HG03097 (cell line): ENCODE data around the gene FBN2.
"Not testable (repeated sequence)": the region's sequence is repeated elsewhere in the genome, so short reads cannot be mapped to it uniquely, and the experiment has no call there.

Experiments used
- ATAC-seq: cut with Tn5 transposase; IDR thresholded peaks from one replicate; pipeline ENCODE4 v1.9.1; 2021; ENCODE audit not compliant: unreplicated experiment, low FRiP score

The FBN2 gene

DNA sequence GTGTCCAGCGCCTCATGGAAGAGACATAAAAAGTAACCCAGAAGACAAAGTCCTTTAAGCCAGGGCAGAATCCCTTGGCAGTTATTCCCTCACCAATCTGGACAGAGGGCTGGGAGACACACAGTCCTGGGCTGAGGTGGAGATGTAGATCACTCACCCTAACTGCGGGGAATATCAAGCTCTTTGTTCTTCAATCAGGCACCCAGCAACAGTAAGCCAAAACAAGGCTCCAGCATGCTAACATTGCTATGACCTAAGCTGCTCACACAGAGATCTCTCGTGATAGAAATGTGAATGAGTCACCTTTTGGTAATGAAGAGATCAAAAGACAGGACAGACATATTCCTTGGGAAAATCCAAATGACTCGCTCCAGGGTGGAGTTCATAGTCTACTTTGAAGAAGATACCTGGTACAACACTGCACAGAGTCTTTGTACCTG, 101.3 kb downstream of the FBN2 start:
- no peak for ATAC-seq

DNA sequence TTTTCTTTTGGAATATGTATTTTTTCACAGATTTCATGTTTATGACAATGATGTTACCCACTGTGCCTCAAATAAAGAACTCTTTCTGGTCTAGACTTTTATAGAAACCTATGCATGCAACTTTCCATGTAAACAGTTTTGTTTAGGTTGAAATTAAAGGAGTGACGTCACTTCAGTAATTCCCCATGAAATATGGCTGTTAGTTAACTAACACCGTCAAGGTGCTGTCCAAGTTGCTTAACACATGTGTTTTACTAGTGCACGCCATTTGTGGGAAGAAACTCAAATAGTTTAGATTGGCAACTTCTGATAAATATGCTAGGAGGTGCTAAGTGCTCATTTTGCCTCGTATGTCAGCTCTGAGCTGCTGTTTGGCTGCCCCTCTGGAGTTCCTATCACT, 102.2 kb downstream of the FBN2 start:
- ATAC-seq = no peak

DNA sequence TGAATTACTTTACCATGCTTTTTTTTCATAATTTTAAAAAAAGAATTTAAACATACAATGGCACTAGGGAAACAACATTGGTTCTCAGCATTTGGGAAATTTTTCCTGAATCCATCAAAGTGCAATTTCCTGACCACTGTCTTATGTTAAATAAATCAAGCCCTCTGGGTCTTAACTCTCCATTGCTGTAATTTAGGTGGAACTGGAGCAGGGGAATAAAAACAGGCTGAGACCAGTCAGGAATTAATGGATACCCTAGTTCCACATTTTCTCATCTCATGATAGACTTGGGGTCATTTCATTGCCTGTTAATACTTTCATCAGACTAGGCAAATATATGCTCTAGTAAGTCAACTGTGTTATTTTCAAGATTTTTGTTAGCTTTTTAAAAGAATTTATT, 103.1 kb downstream of the FBN2 start:
- ATAC-seq = no peak

DNA sequence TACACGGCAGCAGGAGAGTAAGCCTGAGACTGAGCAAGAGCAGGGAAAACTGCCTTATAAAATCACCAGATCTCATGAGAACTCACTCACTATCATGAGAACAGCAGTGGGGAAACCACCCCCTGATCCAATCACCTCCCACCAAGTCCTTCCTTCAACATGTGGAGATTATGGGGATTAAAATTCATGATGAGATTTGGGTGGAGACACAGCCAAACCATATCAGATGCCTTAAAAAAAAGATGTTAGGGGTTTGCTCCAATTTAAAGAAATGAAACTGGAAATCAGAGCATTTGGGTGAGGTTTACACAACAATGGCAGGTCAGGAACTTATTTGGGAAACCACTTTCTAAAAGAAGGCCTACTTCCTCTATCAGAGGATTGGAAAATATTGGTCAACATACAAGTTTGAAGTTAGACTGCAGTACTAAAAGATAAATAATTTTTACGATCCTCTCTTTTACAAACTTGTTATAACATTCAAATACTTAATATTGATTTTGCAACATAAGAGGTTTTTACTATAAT, 105.1 kb downstream of the FBN2 start:
- ATAC-seq = no peak

DNA sequence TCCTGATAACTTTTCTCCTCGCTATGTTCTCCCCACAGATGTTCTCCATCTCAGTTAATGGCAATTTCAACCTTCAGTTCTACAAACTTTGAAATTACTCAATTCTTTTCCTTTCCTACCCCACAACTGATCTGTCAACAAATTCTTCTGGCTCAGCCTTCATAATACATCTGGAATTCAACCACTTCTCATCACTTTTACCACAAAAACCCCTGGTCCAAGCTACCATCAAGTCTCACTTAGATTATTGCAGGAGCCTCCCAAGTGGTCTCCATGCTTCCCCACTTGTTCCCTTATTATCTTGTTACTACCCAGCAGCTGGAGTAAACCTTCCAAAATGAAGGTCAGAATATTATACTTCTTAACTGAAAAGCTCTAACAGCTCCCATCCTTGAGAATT, 110.1 kb downstream of the FBN2 start:
- ATAC-seq = no peak

DNA sequence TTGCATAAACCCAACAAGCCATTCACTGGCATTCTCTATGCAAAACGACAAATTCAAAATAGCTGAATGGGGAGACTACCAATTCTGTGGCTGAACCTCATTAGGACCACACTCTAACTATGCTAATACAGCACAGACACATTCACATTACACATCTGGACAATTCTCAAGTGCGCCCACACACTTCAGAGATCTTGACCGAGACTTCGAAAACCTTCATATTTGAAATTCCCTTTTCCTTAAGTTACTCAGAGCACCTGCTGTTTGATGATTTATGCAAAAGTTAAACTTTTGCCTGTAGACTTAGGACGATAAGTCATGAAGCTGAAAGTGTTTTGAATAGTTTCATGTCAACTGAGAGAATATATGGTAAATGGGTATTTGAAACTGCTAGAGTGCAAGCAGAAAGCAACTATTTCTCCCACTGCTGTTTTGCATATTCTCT, 111.9 kb downstream of the FBN2 start:
- no peak for ATAC-seq

DNA sequence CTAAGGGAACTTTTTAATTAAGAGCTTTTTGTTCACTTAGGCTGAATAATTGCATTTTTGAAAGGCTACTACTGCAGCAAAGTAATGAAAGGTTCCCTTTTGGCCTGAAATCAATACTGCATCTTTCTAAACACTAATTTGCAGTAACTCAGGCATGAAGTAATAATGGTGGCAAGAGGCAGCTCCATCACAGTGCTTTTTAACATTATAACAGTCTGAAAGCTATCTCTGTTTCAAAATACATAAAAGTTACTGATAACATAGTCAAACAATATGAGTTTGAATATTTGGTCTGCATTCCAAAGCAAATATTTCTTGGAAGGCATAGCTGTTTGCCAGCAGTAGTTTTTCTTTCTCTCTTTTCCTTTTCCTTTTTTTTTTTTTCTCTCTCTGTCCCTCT, 113.4 kb downstream of the FBN2 start:
- no peak for ATAC-seq

DNA sequence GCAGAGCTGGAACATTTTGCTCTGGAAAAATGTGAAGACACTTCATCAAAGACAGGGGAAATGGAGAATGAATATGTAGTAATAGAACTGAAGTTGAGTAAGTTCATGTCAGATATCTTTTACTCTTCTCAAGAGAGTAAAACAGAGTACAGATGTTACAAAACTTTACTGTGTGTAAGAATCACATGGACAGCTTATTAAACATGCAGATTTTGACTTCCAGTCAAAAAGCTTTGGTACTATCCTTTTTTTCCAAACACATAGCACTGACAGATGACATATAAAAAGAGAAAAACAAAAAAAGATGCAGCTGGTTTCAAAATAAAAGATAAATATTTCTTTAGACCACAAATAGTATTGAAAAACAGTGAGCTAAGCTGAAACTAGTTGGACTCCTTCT, 115.4 kb downstream of the FBN2 start:
- no peak for ATAC-seq

DNA sequence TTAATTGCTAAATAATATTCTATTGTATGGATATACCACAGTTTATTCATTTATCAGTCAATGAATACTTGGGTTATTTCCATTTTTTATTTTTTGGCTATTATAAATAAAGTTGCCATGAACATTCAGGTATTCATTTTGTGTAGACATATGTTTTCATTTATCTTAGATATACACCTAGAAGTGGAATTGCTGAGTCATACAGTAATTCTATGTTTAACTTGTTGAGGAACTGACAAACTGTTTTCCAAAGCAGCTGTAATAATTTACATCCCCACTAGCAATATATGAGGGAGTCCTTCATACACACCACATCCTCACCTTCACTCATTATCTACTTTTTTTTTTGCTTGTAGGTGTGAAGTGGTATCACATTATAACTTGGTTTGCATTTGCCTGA, 123.6 kb downstream of the FBN2 start:
- no peak for ATAC-seq

DNA sequence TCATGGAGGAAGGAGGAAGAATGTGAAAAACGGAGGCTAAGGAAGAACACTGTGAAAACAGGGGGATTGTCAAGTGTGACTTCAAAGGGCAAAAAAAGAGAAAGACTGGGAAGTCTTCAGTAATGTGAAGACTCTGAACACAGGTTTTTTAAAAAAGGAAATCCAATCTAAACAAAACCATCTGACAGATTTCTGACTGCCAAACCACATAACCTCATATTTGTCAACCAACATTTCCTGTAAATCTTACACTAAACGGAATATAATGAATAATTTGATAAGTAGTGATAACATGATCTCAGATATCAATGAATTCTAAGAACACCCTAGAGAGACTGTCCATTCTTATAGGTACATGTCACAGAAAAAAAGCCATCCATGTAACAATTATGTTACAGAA, 124.7 kb downstream of the FBN2 start:
- no peak for ATAC-seq

DNA sequence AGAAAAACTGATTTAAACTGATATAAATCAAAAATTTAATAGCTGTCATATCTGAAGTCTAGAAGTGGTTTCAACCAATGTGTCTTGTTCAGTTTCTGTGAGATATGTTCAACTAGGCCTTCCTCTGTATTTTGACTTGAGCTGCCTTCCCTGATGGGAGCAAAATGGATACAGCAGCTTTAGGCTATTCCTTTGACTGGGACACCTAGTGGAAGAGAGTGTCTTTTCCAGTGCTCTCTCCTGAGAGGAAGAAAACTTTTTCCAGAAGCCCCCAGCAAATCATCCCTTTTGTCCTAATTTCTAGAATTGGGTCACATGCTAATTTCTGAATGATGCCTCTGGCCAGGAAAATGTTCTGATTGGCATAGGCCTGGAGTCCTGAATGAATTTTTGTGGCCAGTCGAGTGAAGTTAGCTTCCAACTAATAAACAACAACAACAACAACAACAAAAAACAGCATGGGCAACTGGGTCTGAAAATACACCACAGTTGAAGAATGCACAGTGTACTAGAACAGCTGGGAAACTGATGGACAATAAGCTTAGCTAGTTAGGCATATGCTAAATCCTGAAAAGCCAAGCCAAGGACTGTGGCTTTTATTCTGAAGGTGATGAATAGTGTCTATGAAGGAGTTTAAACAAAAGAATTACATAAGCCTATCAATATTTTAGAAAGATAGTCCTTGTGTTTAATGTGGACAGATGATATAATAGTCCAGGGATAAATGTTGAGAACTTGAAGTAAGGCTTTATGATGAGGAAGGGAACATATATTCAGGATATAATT, 125.7 kb downstream of the FBN2 start:
- no peak for ATAC-seq

DNA sequence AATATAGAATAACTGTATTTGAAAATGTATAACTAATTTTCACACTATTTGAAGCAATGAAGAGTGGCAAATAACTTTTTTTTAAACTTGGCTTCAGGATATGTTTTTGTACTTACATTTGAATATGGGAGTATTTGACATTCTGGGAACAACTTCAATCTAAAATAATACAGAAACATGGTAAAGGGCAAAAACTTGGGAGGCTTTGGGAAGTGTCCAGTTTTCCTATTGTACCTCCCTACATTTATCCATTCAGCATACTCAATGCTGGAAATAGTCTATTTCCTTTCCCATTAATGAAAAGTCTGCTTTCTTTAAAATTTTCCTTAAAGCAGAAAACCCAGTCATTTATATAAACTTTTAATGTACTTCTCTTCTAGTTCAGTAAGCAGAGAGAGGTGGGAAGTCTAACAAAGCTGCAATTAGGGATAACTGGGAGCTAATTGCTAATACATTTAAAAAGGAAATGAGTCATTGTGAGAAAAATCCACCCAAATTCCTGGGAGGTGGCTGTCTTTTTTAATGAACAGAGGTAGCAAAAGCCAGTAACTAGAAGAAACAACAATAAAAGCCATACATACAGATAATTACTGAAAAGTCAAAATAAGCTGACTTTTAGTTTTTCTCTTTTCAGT, 128.8 kb downstream of the FBN2 start:
- no peak for ATAC-seq

DNA sequence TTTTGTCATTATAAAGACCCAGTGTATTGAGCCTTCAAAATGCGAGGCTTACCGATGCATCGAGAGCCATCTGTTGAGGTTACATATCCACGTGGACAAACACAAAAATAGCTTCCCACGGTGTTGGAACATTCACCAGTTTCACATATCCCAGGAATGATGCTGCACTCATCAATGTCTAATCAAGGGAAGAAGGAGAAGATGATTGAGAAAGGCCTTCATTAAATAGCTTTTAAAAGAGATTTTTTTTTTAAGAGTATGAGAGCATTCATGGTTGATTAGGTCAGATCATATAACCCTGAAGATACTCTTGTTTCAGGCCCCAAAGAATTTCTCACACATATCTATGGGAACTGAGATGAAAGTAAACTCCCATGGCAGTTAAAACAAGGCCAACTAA, 129.4 kb downstream of the FBN2 start:
- ATAC-seq = no peak

DNA sequence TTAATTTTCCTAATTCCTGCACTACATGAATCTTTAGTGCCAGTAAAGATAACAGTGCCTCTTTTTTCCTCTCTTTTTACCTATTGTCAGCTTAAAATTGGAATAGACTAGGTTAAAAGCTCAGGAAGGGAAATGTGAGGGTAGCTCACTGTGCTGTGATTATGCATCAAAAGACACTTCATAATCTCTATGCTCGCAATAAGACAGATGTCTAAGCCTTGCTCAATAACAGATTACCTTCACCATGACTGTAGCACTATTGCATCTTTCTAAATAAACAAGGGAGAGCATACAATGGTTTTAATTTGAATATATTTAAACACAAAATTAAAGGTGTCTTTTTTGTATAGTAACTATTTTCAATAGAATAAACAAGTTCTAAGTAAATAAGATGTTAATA, 130.1 kb downstream of the FBN2 start:
- no peak for ATAC-seq

DNA sequence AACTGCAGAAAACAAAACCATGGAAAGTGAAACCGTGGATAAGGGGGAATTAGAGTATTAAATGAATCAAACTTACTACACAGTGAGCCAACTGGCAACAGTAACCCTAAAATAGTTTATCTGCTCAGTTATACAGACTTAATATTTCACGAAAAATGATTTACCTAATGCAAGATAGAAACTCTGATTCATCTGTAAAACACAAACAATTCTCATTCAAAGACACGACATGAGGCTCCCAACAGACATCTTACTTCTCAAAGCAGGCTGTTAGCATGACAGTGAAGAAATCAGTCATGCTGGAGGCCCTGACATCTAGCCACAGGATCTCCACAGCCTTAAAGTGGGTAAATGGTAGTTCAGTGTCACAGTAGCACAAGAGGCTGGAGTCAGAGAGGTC, 131.2 kb downstream of the FBN2 start:
- ATAC-seq = no peak

DNA sequence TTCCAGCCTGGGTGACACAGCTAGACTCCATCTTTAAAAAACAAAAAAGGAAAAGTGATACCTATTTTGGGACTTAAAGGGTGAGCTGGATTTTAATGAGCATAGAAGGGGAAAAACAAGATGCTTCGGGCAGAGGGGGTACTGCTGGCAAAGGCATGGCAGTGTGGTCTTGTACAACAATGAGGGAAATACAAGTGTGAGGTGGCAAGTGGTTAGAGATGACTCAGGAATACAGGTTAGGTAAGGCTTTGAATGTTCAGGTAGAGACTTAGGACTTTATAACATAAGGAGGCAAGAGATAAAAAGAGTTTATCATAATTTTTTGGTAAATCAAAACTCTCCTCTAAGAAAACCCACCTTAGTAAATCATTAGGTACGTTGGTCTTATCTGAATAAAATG, 132.9 kb downstream of the FBN2 start:
- no peak for ATAC-seq

DNA sequence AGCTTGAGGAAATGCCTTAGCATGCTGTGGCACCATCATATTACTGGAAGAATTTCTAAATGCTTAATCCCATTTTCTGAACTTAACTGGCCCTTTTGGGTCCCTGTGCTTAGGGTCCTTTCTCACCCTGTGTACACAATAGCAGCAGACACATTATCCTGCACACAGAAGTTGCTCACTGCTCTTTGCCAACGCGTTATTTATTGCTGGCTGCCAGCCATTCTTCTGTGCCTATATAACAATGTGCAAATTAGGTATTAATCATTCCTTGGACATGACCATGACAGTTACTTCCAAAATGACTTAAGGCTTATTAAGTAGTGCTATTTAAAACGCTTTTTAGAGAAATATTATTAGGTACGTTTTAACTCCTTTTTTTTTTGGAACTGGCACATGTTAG, 134.7 kb downstream of the FBN2 start:
- no peak for ATAC-seq

DNA sequence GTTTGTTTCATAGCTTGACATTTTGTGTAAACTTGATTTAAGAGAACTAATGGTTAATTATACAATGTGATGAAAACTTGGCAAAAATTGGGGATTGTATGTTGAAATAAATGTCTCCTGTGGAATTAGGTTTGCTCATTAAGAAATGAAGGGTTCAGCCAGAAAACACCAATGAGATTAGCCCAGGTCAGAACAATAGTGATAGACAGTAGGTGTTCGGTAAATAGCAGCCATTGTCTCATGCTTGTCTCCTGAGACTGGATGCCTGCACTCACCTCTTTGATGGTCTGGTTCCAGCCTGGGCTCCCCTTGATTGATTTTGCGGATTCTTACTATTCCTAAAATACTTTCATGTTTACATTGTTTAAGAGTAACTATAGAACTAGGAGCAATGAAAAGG, 135.5 kb downstream of the FBN2 start:
- ATAC-seq = no peak

DNA sequence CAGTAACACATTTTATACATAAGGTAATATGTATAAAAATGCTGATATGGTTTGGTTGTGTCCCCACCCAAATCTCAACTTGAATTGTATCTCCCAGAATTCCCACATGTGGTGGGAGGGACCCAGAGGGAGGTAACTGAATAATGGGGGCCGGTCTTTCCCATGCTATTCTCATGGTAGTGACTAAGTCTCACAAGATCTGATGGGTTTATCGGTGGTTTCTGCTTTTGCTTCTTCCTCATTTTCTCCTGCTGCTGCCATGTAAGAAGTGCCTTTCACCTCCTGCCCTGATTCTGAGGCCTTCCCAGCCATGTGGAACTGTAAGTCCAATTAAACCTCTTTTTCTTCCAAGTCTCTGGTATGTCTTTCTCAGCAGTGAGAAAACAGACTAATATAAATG, 137.3 kb downstream of the FBN2 start:
- ATAC-seq = not testable (repeated sequence)

DNA sequence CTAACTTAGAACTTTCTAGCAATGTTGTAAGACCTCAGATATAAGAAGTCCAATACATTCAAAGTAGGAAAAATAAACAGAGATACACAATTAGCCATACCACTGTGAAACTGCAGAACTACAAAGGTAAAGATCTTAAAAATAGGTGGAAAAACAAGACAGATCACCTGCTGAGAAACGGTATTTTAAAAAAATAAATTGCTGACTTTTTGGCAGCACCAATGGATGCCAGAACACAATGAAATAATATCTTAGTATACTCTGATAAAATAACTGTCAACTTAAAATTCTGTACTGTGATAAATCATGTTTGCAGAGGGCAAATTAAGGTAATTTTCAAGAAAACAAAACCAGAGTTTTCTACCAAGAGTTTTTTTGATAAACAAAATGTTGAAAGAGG, 138.9 kb downstream of the FBN2 start:
- no peak for ATAC-seq

DNA sequence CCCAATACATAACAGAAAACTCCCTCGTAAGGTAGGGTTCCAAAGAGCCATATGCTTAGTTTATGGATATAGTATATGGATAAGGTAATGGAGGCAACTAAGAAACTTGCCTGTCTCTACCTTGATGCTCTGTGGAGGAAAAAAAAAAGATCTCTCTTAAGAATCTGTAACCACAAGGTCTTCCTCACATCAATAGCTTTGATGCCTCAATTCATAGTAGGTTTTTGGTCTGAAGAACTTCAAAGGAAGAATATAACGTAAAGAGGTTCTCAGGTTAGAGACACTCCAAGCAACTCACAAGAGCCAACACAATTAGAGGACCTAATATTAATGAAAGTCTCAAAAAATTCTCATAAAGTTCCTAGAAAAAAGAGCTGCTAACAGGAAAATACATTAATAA, 140.2 kb downstream of the FBN2 start:
- no peak for ATAC-seq

DNA sequence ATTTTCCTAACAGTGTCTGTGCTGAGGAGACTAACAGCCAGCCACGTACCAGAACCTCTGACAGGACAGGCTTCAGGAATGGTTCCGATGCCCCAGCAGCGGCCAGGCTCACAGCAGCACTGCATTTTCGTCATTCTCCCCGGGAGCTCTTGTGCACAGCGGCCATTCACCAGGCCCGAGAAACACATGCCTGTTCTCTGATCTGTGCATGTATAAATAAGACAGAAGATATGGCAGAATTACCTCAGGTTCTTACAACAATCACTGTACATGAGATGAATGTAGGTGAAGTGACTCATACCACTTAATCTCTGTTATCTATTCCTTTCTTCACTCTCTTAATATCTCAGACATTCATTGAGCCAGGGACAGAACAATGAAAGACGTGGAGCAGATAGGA, 143.0 kb downstream of the FBN2 start:
- no peak for ATAC-seq
